ENCODE results near the gene CDK5RAP1.

GRCh38 chr20:33394718-33395117 lies 6.6 kb downstream of the CDK5RAP1 start:
- no peak for TF ChIP-seq POLR2A (IDR thresholded peaks at IDR 0.05)
- no peak for TF ChIP-seq CTCF (IDR thresholded peaks at IDR 0.05)
